LHCN-M2 (cell line): Measurements from ENCODE around the gene RBP3. TPM values are rescaled to one million over a fixed set of nuclear protein-coding genes. Genes with fewer than 3 reads are reported as not detected.

ENCODE experiments used
- DNase-seq: peaks from one replicate; pipeline ENCODE4 v3.0.0-alpha.2; 2012; ENCODE audit warnings: low read depth
- total RNA-seq: library from RNA; depleted of rRNA; stranded (reverse); fragments of >200 nt; gene quantifications from 2 replicates; pipeline ENCODE4 v1.2.3, GENCODE V29; 2014

The RBP3 gene
- total RNA-seq, 1 experiment from 2014 or later = not detected

DNA sequence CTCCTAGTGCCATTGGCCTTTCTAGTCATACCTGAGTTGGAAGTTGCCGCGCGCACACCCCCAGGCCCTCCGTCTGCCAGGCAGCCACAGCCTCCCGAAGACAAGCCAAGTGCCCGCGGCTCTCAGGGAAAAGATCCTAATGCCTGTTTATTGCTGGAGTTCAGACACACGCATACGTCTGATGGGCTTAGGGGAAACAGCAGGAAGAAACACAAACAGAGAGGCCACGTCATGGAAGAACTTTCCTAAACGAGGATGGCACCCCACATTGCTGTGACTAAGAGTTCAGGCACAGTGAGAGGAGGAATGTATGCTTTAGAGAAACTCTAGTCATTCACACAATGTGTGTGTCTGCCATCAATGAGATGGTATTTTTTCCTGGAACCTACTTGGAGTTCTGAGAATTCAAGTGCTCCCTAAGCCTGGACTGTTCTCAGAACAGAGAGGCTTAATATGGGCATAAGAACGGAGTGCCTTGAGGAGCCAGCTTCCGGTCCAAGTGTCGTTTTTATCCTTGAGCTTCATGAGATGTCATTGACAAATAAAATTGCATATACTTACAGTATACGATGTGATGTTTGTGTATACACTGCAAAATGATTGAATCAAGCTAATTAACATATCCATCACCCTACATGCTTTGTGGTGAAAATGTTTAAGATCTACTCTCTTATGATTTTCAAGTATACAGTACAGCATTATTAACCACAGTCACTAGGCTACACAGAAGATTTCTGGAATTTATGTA lies 11.6 kb upstream of the RBP3 start:
- no peak for DNase-seq

DNA sequence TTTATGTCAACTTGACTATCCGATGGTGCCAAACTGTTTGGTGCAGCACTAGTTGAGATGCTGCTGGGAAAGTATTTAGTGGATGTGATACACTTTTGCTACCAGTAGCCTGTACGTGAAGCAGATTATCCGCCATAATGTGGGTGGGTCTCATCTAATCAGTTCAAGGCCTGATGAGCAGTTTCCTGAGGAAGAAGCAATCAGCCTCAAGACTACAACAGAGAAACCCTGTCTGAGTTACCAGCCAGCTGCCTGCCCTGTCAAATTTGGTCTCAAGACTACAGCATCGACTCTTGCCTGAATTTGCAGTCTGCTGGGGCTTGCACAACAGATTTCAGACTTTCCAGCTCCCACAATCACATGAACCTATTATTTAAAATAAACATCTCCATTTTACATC lies 10.9 kb upstream of the RBP3 start:
- DNase-seq = no peak

DNA sequence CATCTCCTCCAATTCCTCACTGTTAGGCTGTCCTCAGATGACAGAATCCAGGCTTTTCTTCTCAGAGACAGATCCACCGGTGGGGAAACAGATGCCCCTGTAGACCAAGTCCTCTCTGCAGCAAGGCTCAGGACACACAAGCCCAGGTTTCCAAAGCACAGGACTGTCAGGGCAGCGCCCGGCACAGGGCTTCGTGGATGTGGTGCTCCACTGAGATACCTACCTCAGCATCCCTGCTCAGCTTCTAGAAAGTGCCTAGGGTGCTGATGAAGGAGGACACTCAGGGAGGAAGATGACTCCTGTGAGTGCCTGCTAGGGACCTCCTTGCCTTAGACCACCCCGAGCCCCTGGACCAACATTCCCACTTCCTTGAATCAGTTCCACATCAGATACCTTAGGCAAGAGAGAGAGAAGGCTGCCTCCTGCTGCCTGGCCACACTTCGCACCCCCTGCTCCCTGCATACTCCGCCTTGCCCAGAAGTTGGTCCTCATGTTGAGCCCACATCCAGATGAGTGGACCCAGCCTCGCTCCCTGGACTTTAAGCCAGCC lies 8.9 kb upstream of the RBP3 start:
- no peak for DNase-seq

- no peak for DNase-seq
These were observed 8.2 kb upstream of the RBP3 start for GRCh38 chr10:47339759-47340607.

DNA sequence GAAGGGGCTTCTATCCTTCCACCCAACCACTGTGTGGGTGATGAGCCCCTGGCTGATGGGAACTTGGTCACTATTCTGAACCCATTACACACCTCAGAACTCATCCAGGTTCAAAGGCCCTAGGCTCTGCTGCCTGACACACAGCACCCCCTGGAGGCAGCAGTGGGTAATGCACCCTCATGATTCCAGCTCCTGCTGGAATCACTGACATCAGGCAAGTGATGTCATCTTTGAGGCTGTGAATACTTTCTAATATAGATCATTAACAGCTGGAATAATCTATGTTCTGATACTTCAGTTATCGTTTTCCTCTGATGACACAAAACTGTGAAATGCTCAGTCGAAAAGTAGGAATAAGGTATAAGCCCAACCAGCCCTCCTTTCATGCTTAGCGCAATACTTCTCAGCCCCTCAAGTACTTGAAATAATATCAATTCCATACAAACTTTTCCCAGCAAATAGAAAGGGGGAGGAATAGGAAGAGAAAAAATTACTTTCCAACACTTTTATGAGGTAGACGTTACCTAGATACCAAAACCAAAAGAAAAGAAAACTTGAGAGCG lies 7.5 kb upstream of the RBP3 start:
- peak; percentile 33 for DNase-seq

DNA sequence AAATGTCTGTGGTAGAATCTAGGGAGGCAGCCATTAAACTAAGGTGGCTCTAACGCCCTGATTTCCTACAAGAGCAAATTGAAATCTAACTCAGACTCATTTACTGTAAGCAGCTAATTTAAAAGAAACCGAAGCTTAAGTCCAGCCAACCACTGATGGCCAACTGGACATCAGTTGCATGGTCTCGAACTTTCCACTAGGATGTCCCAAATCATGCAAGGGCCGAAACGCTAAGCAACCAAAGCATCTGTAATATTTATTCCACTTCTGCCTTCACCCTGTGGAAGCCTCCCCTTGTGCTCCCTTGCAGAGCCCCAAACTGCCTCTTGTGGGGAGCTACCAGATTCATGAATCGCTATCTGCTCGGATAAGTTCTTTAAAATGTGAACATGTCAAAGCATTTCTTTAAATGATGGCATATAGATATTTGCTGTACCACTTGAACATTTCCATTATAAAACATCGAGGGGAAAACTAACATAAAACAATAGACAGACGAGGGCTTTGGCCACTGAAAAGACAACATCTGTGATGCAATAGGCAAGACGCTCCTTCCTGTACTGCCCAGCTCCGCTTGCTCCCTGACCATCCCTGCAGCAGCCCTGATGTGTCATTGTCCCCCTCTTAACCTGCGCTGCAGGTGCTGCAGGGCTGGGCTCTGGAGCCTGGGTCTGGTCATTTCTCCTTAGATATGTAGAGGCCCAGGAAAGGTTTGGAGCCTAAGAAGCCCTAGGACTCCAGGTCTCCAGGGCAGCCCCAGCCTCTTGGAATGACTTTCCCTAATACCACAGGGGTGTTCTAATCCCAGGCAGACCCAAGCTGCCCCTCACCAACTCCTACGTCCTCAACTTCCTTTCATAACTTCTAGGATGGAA lies 2.9 kb upstream of the RBP3 start:
- DNase-seq = no peak

DNA sequence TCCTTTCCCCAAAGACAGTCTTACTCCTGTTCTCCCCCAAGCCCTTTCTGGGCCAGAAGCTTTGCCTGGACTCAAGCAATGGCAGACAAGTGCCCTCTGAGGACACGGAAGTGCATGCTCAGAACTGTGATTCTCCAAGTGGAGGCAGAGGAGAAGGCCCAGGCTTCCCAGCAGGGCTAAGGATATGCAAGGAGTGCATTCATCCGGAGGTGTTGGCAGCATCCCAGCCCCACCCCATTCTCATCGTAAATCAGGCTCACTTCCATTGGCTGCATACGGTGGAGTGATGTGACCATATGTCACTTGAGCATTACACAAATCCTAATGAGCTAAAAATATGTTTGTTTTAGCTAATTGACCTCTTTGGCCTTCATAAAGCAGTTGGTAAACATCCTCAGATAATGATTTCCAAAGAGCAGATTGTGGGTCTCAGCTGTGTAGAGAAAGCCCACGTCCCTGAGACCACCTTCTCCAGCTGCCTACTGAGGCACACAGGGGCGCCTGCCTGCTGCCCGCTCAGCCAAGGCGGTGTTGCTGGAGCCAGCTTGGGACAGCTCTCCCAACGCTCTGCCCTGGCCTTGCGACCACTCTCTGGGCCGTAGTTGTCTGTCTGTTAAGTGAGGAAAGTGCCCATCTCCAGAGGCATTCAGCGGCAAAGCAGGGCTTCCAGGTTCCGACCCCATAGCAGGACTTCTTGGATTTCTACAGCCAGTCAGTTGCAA lies 1.4 kb upstream of the RBP3 start:
- DNase-seq = no peak

- no peak for DNase-seq
These were observed 874 bp upstream of the RBP3 start for GRCh38 chr10:47347303-47347675.

- DNase-seq = no peak
These were observed 703 bp downstream of the RBP3 start for GRCh38 chr10:47348661-47349470.

DNA sequence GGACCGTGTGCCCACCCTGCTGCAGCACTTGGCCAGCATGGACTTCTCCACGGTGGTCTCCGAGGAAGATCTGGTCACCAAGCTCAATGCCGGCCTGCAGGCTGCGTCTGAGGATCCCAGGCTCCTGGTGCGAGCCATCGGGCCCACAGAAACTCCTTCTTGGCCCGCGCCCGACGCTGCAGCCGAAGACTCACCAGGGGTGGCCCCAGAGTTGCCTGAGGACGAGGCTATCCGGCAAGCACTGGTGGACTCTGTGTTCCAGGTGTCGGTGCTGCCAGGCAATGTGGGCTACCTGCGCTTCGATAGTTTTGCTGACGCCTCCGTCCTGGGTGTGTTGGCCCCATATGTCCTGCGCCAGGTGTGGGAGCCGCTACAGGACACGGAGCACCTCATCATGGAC lies 1.4 kb downstream of the RBP3 start:
- DNase-seq = no peak

GRCh38 chr10:47349941-47350371 lies 1.8 kb downstream of the RBP3 start:
- DNase-seq = no peak

DNA sequence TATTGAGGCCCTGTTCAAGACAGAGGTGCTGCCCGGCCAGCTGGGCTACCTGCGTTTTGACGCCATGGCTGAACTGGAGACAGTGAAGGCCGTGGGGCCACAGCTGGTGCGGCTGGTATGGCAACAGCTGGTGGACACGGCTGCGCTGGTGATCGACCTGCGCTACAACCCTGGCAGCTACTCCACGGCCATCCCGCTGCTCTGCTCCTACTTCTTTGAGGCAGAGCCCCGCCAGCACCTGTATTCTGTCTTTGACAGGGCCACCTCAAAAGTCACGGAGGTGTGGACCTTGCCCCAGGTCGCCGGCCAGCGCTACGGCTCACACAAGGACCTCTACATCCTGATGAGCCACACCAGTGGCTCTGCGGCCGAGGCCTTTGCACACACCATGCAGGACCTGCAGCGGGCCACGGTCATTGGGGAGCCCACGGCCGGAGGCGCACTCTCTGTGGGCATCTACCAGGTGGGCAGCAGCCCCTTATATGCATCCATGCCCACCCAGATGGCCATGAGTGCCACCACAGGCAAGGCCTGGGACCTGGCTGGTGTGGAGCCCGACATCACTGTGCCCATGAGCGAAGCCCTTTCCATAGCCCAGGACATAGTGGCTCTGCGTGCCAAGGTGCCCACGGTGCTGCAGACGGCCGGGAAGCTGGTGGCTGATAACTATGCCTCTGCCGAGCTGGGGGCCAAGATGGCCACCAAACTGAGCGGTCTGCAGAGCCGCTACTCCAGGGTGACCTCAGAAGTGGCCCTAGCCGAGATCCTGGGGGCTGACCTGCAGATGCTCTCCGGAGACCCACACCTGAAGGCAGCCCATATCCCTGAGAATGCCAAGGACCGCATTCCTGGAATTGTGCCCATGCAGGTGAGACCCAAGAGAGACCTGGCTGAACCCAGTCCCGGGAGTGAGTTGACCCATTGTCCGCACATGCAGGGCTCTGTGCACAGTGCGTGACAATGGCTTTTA lies 2.8 kb downstream of the RBP3 start:
- no peak for DNase-seq

DNA sequence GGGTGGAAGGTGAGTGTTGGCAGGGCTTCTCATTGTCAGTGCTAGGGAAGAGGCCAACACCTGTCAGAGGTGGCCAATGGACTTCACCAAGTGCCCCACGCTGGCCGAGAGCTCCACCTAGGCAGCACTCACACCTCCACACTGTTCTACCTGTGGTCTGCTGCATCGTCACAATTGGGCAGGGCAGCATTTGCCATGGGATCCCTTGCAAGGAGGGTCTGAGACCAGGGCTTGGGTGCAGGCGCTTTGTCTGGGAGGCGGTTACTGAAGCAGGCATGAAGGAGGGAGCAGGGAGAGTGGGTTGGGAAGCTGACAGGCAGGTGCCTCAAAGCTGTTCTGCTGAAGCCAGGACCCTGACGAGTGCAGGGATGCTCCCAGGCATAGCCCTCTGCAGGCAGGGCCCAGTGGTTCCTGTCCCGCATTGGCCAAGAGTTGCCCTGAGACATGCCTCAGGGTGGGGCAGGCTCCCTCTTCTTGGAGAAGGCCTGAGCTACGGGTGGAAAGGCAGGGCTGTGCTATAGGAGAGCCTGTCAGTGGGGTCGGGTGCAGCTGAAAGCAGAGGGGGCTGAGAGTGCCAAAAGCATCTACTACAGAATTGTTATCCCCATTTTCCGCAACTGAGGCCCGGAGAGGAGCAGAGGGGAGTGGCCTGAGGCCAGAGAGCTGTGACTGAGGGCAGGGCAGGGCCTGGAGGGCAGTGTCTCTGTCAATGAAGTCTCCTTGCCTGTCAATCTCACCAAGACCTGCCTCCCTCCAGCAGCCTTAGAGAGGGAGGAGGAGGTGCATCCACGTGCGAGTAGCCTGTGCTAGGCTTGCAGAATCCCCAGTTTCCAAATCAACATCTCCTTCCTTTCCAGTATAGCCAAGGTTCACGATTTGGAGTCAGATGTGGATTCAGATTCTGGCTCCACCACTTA lies 4.0 kb downstream of the RBP3 start:
- no peak for DNase-seq

- DNase-seq = no peak
These were observed 5.2 kb downstream of the RBP3 start for GRCh38 chr10:47353351-47353750.

- DNase-seq = no peak
These were observed 6.0 kb downstream of the RBP3 start for GRCh38 chr10:47354165-47354564.

- DNase-seq = no peak
These were observed 6.7 kb downstream of the RBP3 start for GRCh38 chr10:47354900-47355299.

- no peak for DNase-seq
These were observed 8.5 kb downstream of the RBP3 start for GRCh38 chr10:47356708-47357107.
